ENCODE measurements around the gene C10orf90.

Gene C10orf90

GRCh38 chr10:126511917-126512479 lies 158.5 kb downstream of the C10orf90 start:
- Mint-ChIP-seq H3K4me3 (no peak overlapping the region), H3K27ac (no peak overlapping the region), H3K9me3 (no peaks in the 10 kb centered on the region), H3K4me1 (ENCODE audit: low read depth) (no peaks in the 10 kb centered on the region), H3K27me3 (ENCODE audit: low read depth) (no peaks in the 10 kb centered on the region), H3K36me3 (ENCODE audit: low read depth) (no peaks in the 10 kb centered on the region)

DNA sequence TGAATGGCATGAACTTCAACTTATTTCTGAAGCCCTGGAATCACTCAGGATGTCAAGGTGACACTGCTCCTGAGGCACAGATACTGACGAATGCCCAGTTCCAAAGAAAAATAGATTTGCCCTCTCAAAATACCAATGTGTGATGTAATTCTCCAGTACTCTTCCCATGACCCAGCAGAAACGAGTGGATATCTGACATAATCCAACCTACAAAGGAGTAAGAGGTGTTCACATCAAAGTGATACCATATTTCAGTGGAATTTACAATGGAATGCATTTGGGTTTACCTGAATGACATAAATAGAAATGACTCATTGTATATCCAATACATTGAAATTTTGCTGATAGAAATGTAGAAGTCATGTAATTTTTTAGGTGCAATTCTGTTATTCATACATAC lies 161.3 kb downstream of the C10orf90 start:
- no peaks in the 10 kb centered on the region for H3K36me3 Mint-ChIP-seq (ENCODE audit: low read depth)
- no peaks in the 10 kb centered on the region for H3K4me1 Mint-ChIP-seq (ENCODE audit: low read depth)
- no peak overlapping the region for H3K4me3 Mint-ChIP-seq
- no peaks in the 10 kb centered on the region for H3K27me3 Mint-ChIP-seq (ENCODE audit: low read depth)
- H3K9me3 Mint-ChIP-seq = no peaks in the 10 kb centered on the region
- no peak overlapping the region for H3K27ac Mint-ChIP-seq

GRCh38 chr10:126508535-126509040 lies 161.9 kb downstream of the C10orf90 start:
- H3K4me1 Mint-ChIP-seq (ENCODE audit: low read depth) = no peaks in the 10 kb centered on the region
- H3K9me3 Mint-ChIP-seq = no peaks in the 10 kb centered on the region
- H3K27ac Mint-ChIP-seq = no peak overlapping the region
- no peaks in the 10 kb centered on the region for H3K27me3 Mint-ChIP-seq (ENCODE audit: low read depth)
- H3K36me3 Mint-ChIP-seq (ENCODE audit: low read depth) = no peaks in the 10 kb centered on the region
- no peak overlapping the region for H3K4me3 Mint-ChIP-seq

- Mint-ChIP-seq H3K4me3 (no peak overlapping the region), H3K27ac (no peak overlapping the region), H3K27me3 (ENCODE audit: low read depth) (no peaks in the 10 kb centered on the region), H3K9me3 (no peaks in the 10 kb centered on the region), H3K36me3 (ENCODE audit: low read depth) (no peaks in the 10 kb centered on the region), H3K4me1 (ENCODE audit: low read depth) (no peaks in the 10 kb centered on the region)
Measured at GRCh38 chr10:126504761-126505112, 165.8 kb downstream of the C10orf90 start.

DNA sequence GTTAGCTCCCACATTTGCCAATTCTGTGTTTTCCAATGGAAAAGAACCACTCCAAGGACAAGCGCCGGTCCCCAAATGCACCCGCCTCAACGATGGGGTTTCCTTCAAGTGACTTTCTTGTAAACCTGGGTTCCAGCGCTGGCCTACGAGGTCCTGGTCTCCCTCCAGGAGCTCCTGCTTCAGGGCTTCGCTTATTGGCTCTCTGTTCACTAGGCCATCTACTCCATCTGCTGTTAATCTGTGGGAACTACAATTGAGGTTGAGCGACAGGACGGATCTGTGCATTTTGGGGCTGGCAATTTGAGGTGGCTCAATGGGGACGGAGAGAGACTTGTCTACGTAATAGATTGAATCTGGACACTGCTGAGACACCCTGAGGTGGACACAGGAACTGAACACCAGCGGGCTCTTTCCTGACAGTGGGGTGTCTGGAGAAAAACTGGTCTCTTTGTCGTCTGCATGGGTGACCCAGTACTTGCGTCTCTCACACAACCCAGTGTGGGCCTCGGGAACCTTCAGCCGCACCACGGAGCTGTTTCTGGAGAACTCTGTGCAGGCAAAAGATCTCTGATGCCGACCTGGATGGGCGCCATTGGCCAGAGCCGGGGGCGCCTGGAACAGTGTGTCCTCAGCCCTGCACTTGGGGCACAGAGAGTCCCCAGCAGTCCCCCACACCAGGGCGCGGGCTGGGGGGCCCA lies 166.3 kb downstream of the C10orf90 start:
- Mint-ChIP-seq H3K9me3 (no peaks in the 10 kb centered on the region), H3K4me3 (no peak overlapping the region), H3K36me3 (ENCODE audit: low read depth) (no peaks in the 10 kb centered on the region), H3K27me3 (ENCODE audit: low read depth) (no peaks in the 10 kb centered on the region), H3K27ac (no peak overlapping the region), H3K4me1 (ENCODE audit: low read depth) (no peaks in the 10 kb centered on the region)

DNA sequence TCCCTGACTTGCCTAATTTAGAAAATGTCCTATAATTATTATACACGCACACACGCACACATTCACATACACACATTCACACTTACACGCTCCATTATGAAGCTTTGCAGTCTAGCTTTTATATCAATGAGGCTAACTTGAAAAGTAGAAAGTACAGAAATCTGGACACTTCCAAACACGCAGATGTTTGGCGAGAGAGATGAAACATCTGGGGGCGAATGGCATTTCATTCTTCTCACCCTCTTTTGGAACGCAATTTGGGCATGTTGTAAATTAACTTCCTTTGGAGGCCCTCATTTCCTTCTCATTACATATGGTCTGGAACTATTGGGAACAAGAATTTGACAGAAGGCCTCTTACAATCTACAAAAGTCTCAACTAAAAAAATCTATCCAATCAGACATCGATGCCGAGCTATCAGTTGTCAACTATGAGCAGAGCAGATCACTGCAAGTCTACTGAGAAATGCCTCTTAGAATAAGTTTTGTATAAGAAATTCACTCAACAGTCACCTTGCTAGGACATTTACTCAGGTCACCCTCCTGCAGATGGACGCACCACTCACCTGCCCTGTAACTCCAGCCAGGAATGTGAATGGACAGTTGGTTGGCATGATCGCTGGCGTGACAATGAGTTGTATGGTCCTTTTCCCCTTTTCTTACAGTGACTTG lies 167.0 kb downstream of the C10orf90 start:
- Mint-ChIP-seq H3K36me3 (ENCODE audit: low read depth) (no peaks in the 10 kb centered on the region), H3K4me1 (ENCODE audit: low read depth) (no peaks in the 10 kb centered on the region), H3K9me3 (no peaks in the 10 kb centered on the region)

GRCh38 chr10:126502441-126502840 lies 168.1 kb downstream of the C10orf90 start:
- H3K27me3 Mint-ChIP-seq (ENCODE audit: low read depth) = no peaks in the 10 kb centered on the region
- no peaks in the 10 kb centered on the region for H3K4me1 Mint-ChIP-seq (ENCODE audit: low read depth)
- no peaks in the 10 kb centered on the region for H3K9me3 Mint-ChIP-seq
- H3K4me3 Mint-ChIP-seq = no peak overlapping the region
- no peak overlapping the region for H3K27ac Mint-ChIP-seq
- no peaks in the 10 kb centered on the region for H3K36me3 Mint-ChIP-seq (ENCODE audit: low read depth)

More for the DNA sequence above, 167.0 kb downstream of the C10orf90 start:
- no peak overlapping the region for H3K4me3 Mint-ChIP-seq
- H3K27ac Mint-ChIP-seq = no peak overlapping the region
- no peaks in the 10 kb centered on the region for H3K27me3 Mint-ChIP-seq (ENCODE audit: low read depth)

GRCh38 chr10:126501828-126502227 lies 168.7 kb downstream of the C10orf90 start:
- Mint-ChIP-seq H3K27me3 (ENCODE audit: low read depth) (no peaks in the 10 kb centered on the region), H3K4me3 (no peak overlapping the region), H3K4me1 (ENCODE audit: low read depth) (no peaks in the 10 kb centered on the region), H3K9me3 (no peaks in the 10 kb centered on the region), H3K27ac (no peak overlapping the region), H3K36me3 (ENCODE audit: low read depth) (no peaks in the 10 kb centered on the region)

DNA sequence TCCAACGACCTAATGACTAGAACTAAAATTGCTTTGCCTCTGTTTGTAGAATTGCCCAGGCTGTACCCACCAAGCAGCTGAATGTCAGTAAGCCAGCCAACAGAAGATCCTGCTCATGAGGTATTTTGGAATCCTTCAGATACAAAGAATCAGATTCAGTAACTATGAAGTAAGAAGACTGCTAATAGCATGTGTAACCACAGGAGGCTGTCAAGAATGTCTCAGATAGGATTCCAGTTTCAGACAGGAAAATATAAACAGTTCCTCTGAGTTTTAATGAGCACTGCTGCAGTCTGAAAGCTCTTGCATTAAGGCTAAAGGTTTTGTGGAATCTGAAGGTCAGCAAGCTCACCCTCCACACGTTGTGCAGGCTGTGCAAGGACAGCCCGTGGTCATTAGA lies 169.6 kb downstream of the C10orf90 start:
- H3K4me1 Mint-ChIP-seq (ENCODE audit: low read depth) = no peaks in the 10 kb centered on the region
- no peaks in the 10 kb centered on the region for H3K36me3 Mint-ChIP-seq (ENCODE audit: low read depth)
- no peaks in the 10 kb centered on the region for H3K27me3 Mint-ChIP-seq (ENCODE audit: low read depth)
- no peak overlapping the region for H3K27ac Mint-ChIP-seq
- H3K9me3 Mint-ChIP-seq = no peaks in the 10 kb centered on the region
- no peak overlapping the region for H3K4me3 Mint-ChIP-seq

DNA sequence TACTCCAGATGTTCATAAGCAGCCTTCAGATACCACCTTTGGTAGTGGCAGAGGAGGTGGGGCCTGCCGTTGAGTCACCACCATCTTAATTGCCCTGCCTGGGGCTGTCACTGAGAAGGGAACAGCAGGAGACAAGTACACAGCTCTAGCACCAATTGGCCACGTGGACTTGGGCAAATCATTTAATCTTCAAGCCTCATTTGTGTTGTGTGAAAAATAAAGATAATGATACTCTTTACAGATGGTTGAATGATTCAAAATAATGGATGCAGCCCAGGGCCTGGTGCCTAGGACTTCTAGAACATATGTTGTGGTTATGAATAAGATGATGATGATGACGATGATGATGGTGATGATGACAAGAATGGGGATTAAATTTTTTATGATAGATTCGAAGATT lies 170.3 kb downstream of the C10orf90 start:
- Mint-ChIP-seq H3K36me3 (ENCODE audit: low read depth) (no peaks in the 10 kb centered on the region), H3K27me3 (ENCODE audit: low read depth) (no peaks in the 10 kb centered on the region), H3K4me1 (ENCODE audit: low read depth) (no peaks in the 10 kb centered on the region)

GRCh38 chr10:126499744-126500143 lies 170.7 kb downstream of the C10orf90 start:
- H3K36me3 Mint-ChIP-seq (ENCODE audit: low read depth) = no peaks in the 10 kb centered on the region
- no peaks in the 10 kb centered on the region for H3K27me3 Mint-ChIP-seq (ENCODE audit: low read depth)
- H3K4me3 Mint-ChIP-seq = no peak overlapping the region
- no peaks in the 10 kb centered on the region for H3K4me1 Mint-ChIP-seq (ENCODE audit: low read depth)
- H3K27ac Mint-ChIP-seq = no peak overlapping the region
- H3K9me3 Mint-ChIP-seq = no peaks in the 10 kb centered on the region

More for the DNA sequence above, 170.3 kb downstream of the C10orf90 start:
- H3K9me3 Mint-ChIP-seq = no peaks in the 10 kb centered on the region
- H3K27ac Mint-ChIP-seq = no peak overlapping the region
- no peak overlapping the region for H3K4me3 Mint-ChIP-seq

DNA sequence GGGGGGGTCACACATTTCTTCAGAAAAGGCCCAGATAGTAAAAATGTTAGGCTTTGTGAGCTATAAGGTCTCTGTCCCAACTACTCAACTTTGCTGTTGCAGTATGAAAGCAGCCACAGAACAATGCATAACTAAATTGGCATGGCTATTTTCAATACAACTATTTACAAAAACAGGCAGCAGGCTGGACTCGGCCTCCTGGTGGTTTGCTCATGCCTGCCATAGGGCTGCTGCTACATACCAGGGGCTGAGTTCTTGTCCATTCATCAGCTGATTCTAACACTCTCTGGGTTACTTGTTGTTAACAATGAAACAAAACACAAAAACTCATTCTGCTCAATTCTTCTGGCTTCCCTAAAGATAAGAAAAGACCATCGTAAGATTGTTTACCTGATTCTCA lies 172.8 kb downstream of the C10orf90 start:
- H3K4me1 Mint-ChIP-seq (ENCODE audit: low read depth) = no peaks in the 10 kb centered on the region
- H3K27me3 Mint-ChIP-seq (ENCODE audit: low read depth) = no peaks in the 10 kb centered on the region
- no peak overlapping the region for H3K27ac Mint-ChIP-seq
- no peaks in the 10 kb centered on the region for H3K9me3 Mint-ChIP-seq
- H3K4me3 Mint-ChIP-seq = no peak overlapping the region
- no peaks in the 10 kb centered on the region for H3K36me3 Mint-ChIP-seq (ENCODE audit: low read depth)

- Mint-ChIP-seq H3K27ac (no peak overlapping the region), H3K4me1 (ENCODE audit: low read depth) (no peaks in the 10 kb centered on the region), H3K9me3 (no peaks in the 10 kb centered on the region), H3K36me3 (ENCODE audit: low read depth) (no peaks in the 10 kb centered on the region), H3K4me3 (no peak overlapping the region), H3K27me3 (ENCODE audit: low read depth) (no peaks in the 10 kb centered on the region)
Measured at GRCh38 chr10:126496771-126497545, 173.5 kb downstream of the C10orf90 start.

DNA sequence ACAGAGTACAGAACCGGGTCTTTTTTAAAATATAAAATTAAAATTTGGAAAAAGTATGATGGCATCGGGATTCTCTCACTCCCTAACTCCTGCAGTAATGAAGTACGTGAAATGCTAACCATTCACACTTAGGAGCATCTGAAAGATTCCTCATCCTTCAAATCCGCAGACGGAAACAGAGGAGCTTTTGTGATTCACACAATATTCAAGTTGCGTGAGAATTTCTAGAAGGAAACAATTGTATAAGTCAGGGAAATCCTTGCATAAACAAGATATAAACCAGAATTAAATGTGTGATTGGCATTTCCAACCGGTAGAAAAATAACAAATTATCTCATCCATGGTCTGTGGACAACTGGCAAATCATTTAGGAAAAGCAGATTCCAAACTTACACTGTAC lies 179.0 kb downstream of the C10orf90 start:
- Mint-ChIP-seq H3K36me3 (ENCODE audit: low read depth) (no peaks in the 10 kb centered on the region), H3K4me3 (no peak overlapping the region), H3K9me3 (no peaks in the 10 kb centered on the region), H3K27ac (no peak overlapping the region), H3K27me3 (ENCODE audit: low read depth) (no peaks in the 10 kb centered on the region), H3K4me1 (ENCODE audit: low read depth) (no peaks in the 10 kb centered on the region)
